HEK293 (cell line): ENCODE results near the gene CSAD.

Experiments
- CTCF ChIP-seq: fragments of 450-650 bp; formaldehyde crosslinking; IDR thresholded peaks from 2 replicates; pipeline ENCODE4 v1.5.1; 2016; ENCODE audit warnings: missing biosample characterization, missing genetic modification characterization
- ZNF350 ChIP-seq: fragments of 450-650 bp; formaldehyde crosslinking; IDR thresholded peaks from 2 replicates; pipeline ENCODE4 v1.5.0; 2017; ENCODE audit warnings: missing biosample characterization, mild to moderate bottlenecking, missing genetic modification characterization

GRCh38 chr12:53193040-53193439 is 12.3 kb upstream of the CSAD start:
- no peak for TF ChIP-seq CTCF (tag by site-specific recombination)
- no peak for TF ChIP-seq ZNF350 (tag by site-specific recombination)
